HG02973 (cell line): ENCODE results near the gene P3R3URF.

Source experiments
- ATAC-seq: cut with Tn5 transposase; IDR thresholded peaks from one replicate; pipeline ENCODE4 v1.9.1; 2021; ENCODE audit warnings: moderate library complexity; ENCODE audit not compliant: unreplicated experiment

Gene P3R3URF

GRCh38 chr1:46194641-46195193 is 18.4 kb upstream of the P3R3URF start:
- ATAC-seq = no peak

GRCh38 chr1:46193984-46194570 is 17.8 kb upstream of the P3R3URF start:
- no peak for ATAC-seq

GRCh38 chr1:46193285-46193684 is 17.0 kb upstream of the P3R3URF start:
- no peak for ATAC-seq

GRCh38 chr1:46192171-46192570 is 15.9 kb upstream of the P3R3URF start:
- ATAC-seq = no peak

GRCh38 chr1:46191033-46191701 is 14.9 kb upstream of the P3R3URF start:
- no peak for ATAC-seq

GRCh38 chr1:46190539-46190938 is 14.3 kb upstream of the P3R3URF start:
- ATAC-seq = no peak

GRCh38 chr1:46188295-46189030 is 12.2 kb upstream of the P3R3URF start:
- ATAC-seq = no peak

GRCh38 chr1:46187106-46187869 is 11.0 kb upstream of the P3R3URF start:
- no peak for ATAC-seq

- no peak for ATAC-seq
These were observed 9.8 kb upstream of the P3R3URF start for GRCh38 chr1:46186076-46186475.

- ATAC-seq = no peak
These were observed 8.8 kb upstream of the P3R3URF start for GRCh38 chr1:46184920-46185658.

GRCh38 chr1:46183926-46184557 is 7.8 kb upstream of the P3R3URF start:
- no peak for ATAC-seq

- no peak for ATAC-seq
These were observed 7.0 kb upstream of the P3R3URF start for GRCh38 chr1:46183079-46183847.

- ATAC-seq = no peak
These were observed 5.3 kb upstream of the P3R3URF start for GRCh38 chr1:46181343-46182260.

GRCh38 chr1:46180082-46180616 is 3.9 kb upstream of the P3R3URF start:
- ATAC-seq = no peak

- ATAC-seq = peak; percentile 44
These were observed 3.1 kb upstream of the P3R3URF start for GRCh38 chr1:46179138-46180081.

GRCh38 chr1:46175243-46175642 is 1.0 kb downstream of the P3R3URF start:
- ATAC-seq = no peak
